Panc1 (cell line): Measurements from ENCODE around the gene FKBP1C. TPM values are rescaled to one million over a fixed set of nuclear protein-coding genes. Genes with fewer than 3 reads are reported as not detected.
"Not testable (repeated sequence)": the region's sequence is repeated elsewhere in the genome, so short reads cannot be mapped to it uniquely, and the experiment has no call there.

Experiments used
- ATAC-seq: fragments of 200-7000 bp; cut with Tn5 transposase; 2 replicates; pipeline ENCODE4 v1.9.1; 2020; ENCODE audit warnings: mild to moderate bottlenecking, moderate library complexity
- Bru-seq: library from RNA; stranded (reverse); fragments of 400-500 nt; gene quantifications from one replicate; lab custom pipeline; 2021; lab: Mats Ljungman, UMichigan
- BruChase-seq, 2 experiments: library from RNA; stranded (reverse); fragments of 400-500 nt; gene quantifications; one replicate each; lab custom pipeline; 2021; lab: Mats Ljungman, UMichigan
- BruUV-seq: library from RNA; stranded (reverse); fragments of 400-500 nt; replicated peaks from 2 replicates; lab custom pipeline; 2021; lab: Mats Ljungman, UMichigan
- CTCF ChIA-PET: fragments of 300-600 bp; sonication (Branson Sonifier 250); formaldehyde crosslinking; loops from one replicate; lab custom pipeline; 2022; ENCODE audit warnings: antibody characterized with exemption; lab: Charles Lee
- POLR2A ChIA-PET: fragments of 300-600 bp; sonication (Branson Sonifier 250); formaldehyde crosslinking; loops from one replicate; lab custom pipeline; 2022; ENCODE audit warnings: antibody characterized with exemption; lab: Charles Lee
- DNase-seq: peaks from one replicate; pipeline ENCODE4 v3.0.0-alpha.2; 2010; ENCODE audit warnings: low read depth, low spot score
- H3K27ac ChIP-seq: 2 replicates; pipeline ENCODE4 v1.5.1; 2011; ENCODE audit warnings: mild to moderate bottlenecking, low read length, inconsistent platforms
- H3K27me3 ChIP-seq: fragments of 200-500 bp; sonication (Bioruptor generic); 2 replicates; pipeline ENCODE4 v1.6.0; 2014; ENCODE audit warnings: low read length, inconsistent platforms; ENCODE audit not compliant: control insufficient read depth, insufficient read depth
- H3K36me3 ChIP-seq: fragments of 200-500 bp; sonication (Bioruptor generic); 2 replicates; pipeline ENCODE4 v1.5.1; 2014; ENCODE audit warnings: inconsistent platforms, mild to moderate bottlenecking, low read length, moderate library complexity; ENCODE audit not compliant: control insufficient read depth, insufficient read depth
- H3K4me1 ChIP-seq: 2 replicates; pipeline ENCODE4 v1.5.1; 2011; ENCODE audit warnings: inconsistent platforms, mild to moderate bottlenecking, low read length, moderate library complexity; ENCODE audit not compliant: control insufficient read depth, insufficient read depth
- H3K4me3 ChIP-seq, 2 experiments: 2 replicates each; pipeline ENCODE4 v1.5.1; 2011 to 2012; ENCODE audit warnings: low read depth in 2 of 2, low read length in 2 of 2, mild to moderate bottlenecking in 2 of 2, inconsistent platforms in 1 of 2, moderate library complexity in 1 of 2
- H3K9me3 ChIP-seq: fragments of 200-500 bp; sonication (Bioruptor generic); 2 replicates; pipeline ENCODE4 v1.5.1; 2014; ENCODE audit warnings: low read depth, mild to moderate bottlenecking, inconsistent platforms, low read length, moderate library complexity; ENCODE audit not compliant: control insufficient read depth, insufficient read depth
- in situ Hi-C: cut with HindIII; loops from 2 replicates; pipeline ENCODE4 v1.10.0; 2016; ENCODE audit warnings: low sequenced_read_pairs, low pct_unique_long_range_greater_than_20kb
- intact Hi-C: fragments of 100-400 bp; cut with micrococcal nuclease; formaldehyde crosslinking; loops from one replicate; pipeline ENCODE4 v1.10.0; 2022; ENCODE audit not compliant: unreplicated experiment
- long read RNA-seq: library from polyadenylated mRNA; unstranded; transcript quantifications from one replicate; pipeline ENCODE4 v2.0.0, GENCODE V29; 2021; ENCODE audit not compliant: unreplicated experiment
- polyA plus RNA-seq: library from polyadenylated mRNA; unstranded; fragments of >200 nt; gene quantifications from one replicate; pipeline ENCODE4 v1.2.1, GENCODE V29; 2012; ENCODE audit warnings: missing spikeins; ENCODE audit not compliant: insufficient read length
- total RNA-seq: library from RNA; stranded (reverse); gene quantifications from one replicate; pipeline ENCODE4 v1.2.1, GENCODE V29; 2021; ENCODE audit not compliant: unreplicated experiment
- TF ChIP-seq, protein P1 (sequence below): fragments of 450-650 bp; IDR thresholded peaks from 2 replicates; pipeline ENCODE4 v1.5.1; 2017; ENCODE audit warnings: mild to moderate bottlenecking
- TF ChIP-seq, protein P2 (sequence below), 2 experiments: IDR thresholded peaks; 2 replicates each; pipeline ENCODE4 v1.6.1; 2011 to 2012; ENCODE audit warnings: low read depth in 2 of 2, control low read depth in 1 of 2, low read length in 1 of 2, mild to moderate bottlenecking in 1 of 2, moderate library complexity in 1 of 2; ENCODE audit not compliant: insufficient read depth in 1 of 2

The FKBP1C gene
- total RNA-seq (0.49 TPM), Bru-seq, nascent RNA (not detected), BruChase-seq, experiment 1, labeled RNA remaining after a 2-hour chase (not detected), BruChase-seq, experiment 2, labeled RNA remaining after a 6-hour chase (percentile 32 among the genes with signal in this experiment)
- polyA plus RNA-seq, result 3.4 TPM
- long read RNA-seq, result 0 reads

DNA sequence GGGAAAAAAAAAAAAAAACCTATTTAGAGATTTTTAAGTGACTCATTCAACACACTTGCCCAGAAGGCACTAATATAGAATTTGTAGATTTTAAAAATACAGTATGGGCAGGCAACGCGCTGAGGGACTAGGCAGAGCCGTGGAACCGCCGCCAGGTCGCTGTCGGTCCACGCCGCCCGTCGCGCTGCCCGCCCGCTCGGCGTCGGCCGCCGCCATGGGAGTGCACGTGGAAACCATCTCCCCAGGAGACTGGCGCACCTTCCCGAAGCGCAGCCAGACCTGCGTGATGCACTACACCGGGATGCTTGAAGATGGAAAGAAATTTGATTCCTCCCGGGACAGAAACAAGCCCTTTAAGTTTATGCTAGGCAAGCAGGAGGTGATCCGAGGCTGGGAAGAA is at the start of gene FKBP1C:
Gene FKBP1C (plus strand): TSS at position 127 of the 400 bp plus-strand sequence.
- BruUV-seq, H3K4me3 ChIP-seq, H3K4me1 ChIP-seq, CTCF ChIA-PET, ATAC-seq, in situ Hi-C loops, H3K27me3 ChIP-seq, H3K27ac ChIP-seq, POLR2A ChIA-PET, H3K36me3 ChIP-seq, DNase-seq, intact Hi-C loops: not testable (repeated sequence)
- peaks cover 10% of the 10 kb centered on the region; the same call in 1 of the 2 replicates for H3K9me3 ChIP-seq

DNA sequence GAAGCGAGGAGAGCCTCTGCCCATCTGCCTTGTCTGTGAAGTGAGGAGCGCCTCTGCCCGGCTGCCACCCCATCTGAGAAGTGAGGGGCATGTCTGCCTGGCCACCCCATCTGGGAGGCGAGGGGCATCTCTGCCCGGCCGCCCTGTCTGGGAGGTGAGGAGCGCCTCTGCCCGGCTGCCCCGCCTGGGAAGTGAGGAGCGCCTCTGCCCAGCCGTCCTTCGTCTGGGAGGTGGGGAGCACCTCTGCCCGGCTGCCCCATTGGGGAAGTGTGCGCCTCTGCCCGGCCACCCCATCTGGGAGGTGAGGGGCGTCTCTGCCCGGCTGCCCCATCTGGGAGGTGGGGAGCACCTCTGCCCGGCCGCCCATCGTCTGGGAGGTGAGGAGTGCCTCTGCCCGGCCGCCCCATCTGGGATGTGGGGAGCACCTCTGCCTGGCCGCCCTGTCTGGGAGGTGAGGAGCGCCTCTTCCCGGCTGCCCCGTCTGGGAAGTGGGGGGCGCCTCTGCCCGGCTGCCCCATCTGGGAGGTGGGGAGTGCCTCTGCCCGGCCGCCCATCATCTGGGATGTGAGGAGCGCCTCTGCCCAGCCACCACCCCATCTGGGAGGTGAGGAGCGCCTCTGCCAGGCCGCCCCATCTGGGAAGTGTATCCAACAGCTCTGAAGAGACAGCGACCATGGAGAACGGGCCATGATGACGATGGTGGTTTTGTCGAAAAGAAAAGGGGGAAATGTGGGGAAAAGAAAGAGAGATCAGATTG is 47.0 kb upstream of the FKBP1C start:
- not testable (repeated sequence) for H3K36me3 ChIP-seq

DNA sequence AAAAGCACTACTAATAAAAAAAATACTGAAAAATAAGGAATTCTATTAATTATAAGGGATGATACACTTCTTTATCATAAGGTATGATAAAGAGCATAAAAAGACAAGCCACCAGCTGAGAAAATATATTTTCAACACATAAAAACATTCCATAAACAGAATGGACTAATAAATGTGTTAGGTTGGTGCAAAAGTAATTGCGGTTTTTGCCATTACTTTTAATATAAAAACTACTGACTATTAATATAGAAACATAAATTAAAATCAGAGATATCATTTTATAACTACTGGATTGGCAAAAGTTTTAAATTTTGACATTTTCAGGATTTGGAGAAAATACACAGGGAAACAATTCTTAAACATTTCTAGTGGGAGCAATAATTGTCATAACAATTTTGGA is 37.1 kb upstream of the FKBP1C start:
- ChIA-PET CTCF (no interaction called here), POLR2A (no interaction called here)
- in situ Hi-C loops, result no loop called here
- H3K4me3 ChIP-seq, result no peak overlapping the region
- TF ChIP-seq, protein P1, sequence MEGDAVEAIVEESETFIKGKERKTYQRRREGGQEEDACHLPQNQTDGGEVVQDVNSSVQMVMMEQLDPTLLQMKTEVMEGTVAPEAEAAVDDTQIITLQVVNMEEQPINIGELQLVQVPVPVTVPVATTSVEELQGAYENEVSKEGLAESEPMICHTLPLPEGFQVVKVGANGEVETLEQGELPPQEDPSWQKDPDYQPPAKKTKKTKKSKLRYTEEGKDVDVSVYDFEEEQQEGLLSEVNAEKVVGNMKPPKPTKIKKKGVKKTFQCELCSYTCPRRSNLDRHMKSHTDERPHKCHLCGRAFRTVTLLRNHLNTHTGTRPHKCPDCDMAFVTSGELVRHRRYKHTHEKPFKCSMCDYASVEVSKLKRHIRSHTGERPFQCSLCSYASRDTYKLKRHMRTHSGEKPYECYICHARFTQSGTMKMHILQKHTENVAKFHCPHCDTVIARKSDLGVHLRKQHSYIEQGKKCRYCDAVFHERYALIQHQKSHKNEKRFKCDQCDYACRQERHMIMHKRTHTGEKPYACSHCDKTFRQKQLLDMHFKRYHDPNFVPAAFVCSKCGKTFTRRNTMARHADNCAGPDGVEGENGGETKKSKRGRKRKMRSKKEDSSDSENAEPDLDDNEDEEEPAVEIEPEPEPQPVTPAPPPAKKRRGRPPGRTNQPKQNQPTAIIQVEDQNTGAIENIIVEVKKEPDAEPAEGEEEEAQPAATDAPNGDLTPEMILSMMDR, result no peak
- TF ChIP-seq, protein P2, sequence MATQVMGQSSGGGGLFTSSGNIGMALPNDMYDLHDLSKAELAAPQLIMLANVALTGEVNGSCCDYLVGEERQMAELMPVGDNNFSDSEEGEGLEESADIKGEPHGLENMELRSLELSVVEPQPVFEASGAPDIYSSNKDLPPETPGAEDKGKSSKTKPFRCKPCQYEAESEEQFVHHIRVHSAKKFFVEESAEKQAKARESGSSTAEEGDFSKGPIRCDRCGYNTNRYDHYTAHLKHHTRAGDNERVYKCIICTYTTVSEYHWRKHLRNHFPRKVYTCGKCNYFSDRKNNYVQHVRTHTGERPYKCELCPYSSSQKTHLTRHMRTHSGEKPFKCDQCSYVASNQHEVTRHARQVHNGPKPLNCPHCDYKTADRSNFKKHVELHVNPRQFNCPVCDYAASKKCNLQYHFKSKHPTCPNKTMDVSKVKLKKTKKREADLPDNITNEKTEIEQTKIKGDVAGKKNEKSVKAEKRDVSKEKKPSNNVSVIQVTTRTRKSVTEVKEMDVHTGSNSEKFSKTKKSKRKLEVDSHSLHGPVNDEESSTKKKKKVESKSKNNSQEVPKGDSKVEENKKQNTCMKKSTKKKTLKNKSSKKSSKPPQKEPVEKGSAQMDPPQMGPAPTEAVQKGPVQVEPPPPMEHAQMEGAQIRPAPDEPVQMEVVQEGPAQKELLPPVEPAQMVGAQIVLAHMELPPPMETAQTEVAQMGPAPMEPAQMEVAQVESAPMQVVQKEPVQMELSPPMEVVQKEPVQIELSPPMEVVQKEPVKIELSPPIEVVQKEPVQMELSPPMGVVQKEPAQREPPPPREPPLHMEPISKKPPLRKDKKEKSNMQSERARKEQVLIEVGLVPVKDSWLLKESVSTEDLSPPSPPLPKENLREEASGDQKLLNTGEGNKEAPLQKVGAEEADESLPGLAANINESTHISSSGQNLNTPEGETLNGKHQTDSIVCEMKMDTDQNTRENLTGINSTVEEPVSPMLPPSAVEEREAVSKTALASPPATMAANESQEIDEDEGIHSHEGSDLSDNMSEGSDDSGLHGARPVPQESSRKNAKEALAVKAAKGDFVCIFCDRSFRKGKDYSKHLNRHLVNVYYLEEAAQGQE (IDR thresholded peaks at IDR 0.05; ENCODE audit: insufficient read depth in 1 of 2, low read depth in 2 of 2, low read length in 1 of 2), result no peak
- no peaks in the 10 kb centered on the region for H3K4me1 ChIP-seq
- H3K9me3 ChIP-seq, result peaks cover 2% of the 10 kb centered on the region; the same call in 1 of the 2 replicates
- ATAC-seq (no peak), DNase-seq (no peak)
- intact Hi-C loops, result no loop called here
- H3K27ac ChIP-seq, result no peak overlapping the region
- no TSS peak for BruUV-seq
- H3K27me3 ChIP-seq, result no peaks in the 10 kb centered on the region
- H3K36me3 ChIP-seq, result no peaks in the 10 kb centered on the region

More for the DNA sequence above, 47.0 kb upstream of the FKBP1C start:
- H3K9me3 ChIP-seq, H3K27me3 ChIP-seq, ATAC-seq, H3K4me1 ChIP-seq, BruUV-seq, DNase-seq, H3K27ac ChIP-seq, H3K4me3 ChIP-seq, CTCF ChIA-PET, intact Hi-C loops, in situ Hi-C loops, POLR2A ChIA-PET: not testable (repeated sequence)
